Ishikawa (cell line): Measurements from ENCODE around the gene LRBA.

Experiments used
- CEBPB ChIP-seq: IDR thresholded peaks from 2 replicates; pipeline ENCODE4 v1.6.1; 2012
- CREB1 ChIP-seq: IDR thresholded peaks from 2 replicates; pipeline ENCODE4 v1.6.1; 2012; ENCODE audit warnings: low read depth
- EGR1 ChIP-seq: IDR thresholded peaks from 2 replicates; pipeline ENCODE4 v1.6.1; 2012
- EP300 ChIP-seq: IDR thresholded peaks from 2 replicates; pipeline ENCODE4 v1.6.1; 2012; ENCODE audit warnings: borderline replicate concordance
- FOXM1 ChIP-seq: IDR thresholded peaks from 2 replicates; pipeline ENCODE4 v1.6.1; 2012; ENCODE audit warnings: low read depth, borderline replicate concordance
- NFIC ChIP-seq: IDR thresholded peaks from 2 replicates; pipeline ENCODE4 v1.6.1; 2012
- RAD21 ChIP-seq: IDR thresholded peaks from 2 replicates; pipeline ENCODE4 v1.6.1; 2012; ENCODE audit warnings: low read depth
- TAF1 ChIP-seq: IDR thresholded peaks from 2 replicates; pipeline ENCODE4 v1.6.1; 2012; ENCODE audit warnings: low read depth, mild to moderate bottlenecking
- TCF12 ChIP-seq: IDR thresholded peaks from 2 replicates; pipeline ENCODE4 v1.6.1; 2012; ENCODE audit warnings: low read depth
- TEAD4 ChIP-seq: IDR thresholded peaks from 2 replicates; pipeline ENCODE4 v1.6.1; 2012
- YY1 ChIP-seq: IDR thresholded peaks from 2 replicates; pipeline ENCODE4 v1.6.1; 2012; ENCODE audit warnings: low read depth
- ZBTB7A ChIP-seq: IDR thresholded peaks from 2 replicates; pipeline ENCODE4 v1.6.1; 2012; ENCODE audit warnings: low read depth
- TF ChIP-seq, protein P1 (sequence below): IDR thresholded peaks from 2 replicates; pipeline ENCODE4 v1.6.1; 2012
- TF ChIP-seq, protein P2 (sequence below): IDR thresholded peaks from 2 replicates; pipeline ENCODE4 v1.6.1; 2012
- TF ChIP-seq, protein P3 (sequence below): IDR thresholded peaks from 2 replicates; pipeline ENCODE4 v1.6.1; 2012; ENCODE audit warnings: low read depth, mild to moderate bottlenecking

LRBA gene

DNA sequence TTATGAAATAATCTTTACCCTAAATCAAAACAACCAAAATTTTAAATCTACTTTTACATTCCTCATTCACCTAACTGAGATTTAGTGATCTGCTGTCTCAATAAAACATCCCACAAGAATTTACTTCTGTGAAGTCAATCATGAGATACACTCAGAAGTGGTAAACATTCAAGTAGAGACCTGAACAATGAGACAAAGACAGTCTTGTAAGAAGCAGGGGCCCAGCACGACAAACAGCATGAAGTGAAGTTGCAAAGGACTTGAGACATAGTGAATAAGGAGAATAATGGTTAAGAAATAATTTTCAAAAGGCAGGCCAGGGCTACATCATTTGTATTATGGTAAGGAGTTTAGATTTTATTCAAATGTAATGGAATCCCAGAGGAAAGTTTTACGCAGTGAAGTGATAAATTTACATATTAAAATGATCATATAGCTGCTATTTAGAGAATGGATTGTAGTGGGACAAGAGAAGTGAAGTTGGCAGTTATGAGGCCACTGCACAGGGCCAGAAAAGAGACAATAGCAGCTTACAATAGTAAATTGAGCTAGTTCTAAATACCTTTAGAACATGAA, 331.2 kb downstream of the LRBA start:
- TF ChIP-seq TEAD4 (no peak), TCF12 (no peak), NFIC (no peak), YY1 (no peak), EGR1 (no peak), EP300 (no peak), ZBTB7A (no peak), FOXM1 (no peak)
- TF ChIP-seq, protein P1, sequence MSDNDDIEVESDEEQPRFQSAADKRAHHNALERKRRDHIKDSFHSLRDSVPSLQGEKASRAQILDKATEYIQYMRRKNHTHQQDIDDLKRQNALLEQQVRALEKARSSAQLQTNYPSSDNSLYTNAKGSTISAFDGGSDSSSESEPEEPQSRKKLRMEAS = no peak
- TF ChIP-seq, protein P2, sequence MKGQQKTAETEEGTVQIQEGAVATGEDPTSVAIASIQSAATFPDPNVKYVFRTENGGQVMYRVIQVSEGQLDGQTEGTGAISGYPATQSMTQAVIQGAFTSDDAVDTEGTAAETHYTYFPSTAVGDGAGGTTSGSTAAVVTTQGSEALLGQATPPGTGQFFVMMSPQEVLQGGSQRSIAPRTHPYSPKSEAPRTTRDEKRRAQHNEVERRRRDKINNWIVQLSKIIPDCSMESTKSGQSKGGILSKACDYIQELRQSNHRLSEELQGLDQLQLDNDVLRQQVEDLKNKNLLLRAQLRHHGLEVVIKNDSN = no peak
- TF ChIP-seq, protein P3, sequence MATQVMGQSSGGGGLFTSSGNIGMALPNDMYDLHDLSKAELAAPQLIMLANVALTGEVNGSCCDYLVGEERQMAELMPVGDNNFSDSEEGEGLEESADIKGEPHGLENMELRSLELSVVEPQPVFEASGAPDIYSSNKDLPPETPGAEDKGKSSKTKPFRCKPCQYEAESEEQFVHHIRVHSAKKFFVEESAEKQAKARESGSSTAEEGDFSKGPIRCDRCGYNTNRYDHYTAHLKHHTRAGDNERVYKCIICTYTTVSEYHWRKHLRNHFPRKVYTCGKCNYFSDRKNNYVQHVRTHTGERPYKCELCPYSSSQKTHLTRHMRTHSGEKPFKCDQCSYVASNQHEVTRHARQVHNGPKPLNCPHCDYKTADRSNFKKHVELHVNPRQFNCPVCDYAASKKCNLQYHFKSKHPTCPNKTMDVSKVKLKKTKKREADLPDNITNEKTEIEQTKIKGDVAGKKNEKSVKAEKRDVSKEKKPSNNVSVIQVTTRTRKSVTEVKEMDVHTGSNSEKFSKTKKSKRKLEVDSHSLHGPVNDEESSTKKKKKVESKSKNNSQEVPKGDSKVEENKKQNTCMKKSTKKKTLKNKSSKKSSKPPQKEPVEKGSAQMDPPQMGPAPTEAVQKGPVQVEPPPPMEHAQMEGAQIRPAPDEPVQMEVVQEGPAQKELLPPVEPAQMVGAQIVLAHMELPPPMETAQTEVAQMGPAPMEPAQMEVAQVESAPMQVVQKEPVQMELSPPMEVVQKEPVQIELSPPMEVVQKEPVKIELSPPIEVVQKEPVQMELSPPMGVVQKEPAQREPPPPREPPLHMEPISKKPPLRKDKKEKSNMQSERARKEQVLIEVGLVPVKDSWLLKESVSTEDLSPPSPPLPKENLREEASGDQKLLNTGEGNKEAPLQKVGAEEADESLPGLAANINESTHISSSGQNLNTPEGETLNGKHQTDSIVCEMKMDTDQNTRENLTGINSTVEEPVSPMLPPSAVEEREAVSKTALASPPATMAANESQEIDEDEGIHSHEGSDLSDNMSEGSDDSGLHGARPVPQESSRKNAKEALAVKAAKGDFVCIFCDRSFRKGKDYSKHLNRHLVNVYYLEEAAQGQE = no peak

DNA sequence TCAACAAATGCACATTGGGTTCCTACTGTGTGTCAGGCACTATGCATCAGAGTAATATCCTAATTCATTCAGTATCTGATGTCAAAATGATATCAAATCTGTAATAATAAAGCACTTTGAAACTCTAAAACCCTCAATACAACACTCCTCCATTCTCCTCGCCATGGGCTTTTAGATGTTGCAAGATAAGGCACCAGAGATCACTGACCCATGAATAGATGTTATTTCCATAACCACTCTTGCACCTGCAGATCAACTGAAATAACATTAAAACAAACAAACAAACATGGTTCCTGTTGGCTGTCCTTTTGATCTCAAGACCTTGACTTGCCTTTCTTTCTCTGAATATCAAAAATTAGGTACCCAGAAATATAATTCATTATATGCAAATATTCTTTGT, 333.0 kb downstream of the LRBA start:
- TF ChIP-seq CEBPB = no peak
- TF ChIP-seq CREB1 = no peak
- TF ChIP-seq, protein P1 = no peak
- no peak for TF ChIP-seq RAD21
- TF ChIP-seq TEAD4 = no peak
- TF ChIP-seq, protein P3 = no peak
- no peak for TF ChIP-seq FOXM1
- TF ChIP-seq TAF1 = no peak
- TF ChIP-seq TCF12 = no peak
- no peak for TF ChIP-seq EGR1
- no peak for TF ChIP-seq YY1
- TF ChIP-seq, protein P2 = no peak
- TF ChIP-seq EP300 = no peak
- no peak for TF ChIP-seq ZBTB7A
- TF ChIP-seq NFIC = no peak

DNA sequence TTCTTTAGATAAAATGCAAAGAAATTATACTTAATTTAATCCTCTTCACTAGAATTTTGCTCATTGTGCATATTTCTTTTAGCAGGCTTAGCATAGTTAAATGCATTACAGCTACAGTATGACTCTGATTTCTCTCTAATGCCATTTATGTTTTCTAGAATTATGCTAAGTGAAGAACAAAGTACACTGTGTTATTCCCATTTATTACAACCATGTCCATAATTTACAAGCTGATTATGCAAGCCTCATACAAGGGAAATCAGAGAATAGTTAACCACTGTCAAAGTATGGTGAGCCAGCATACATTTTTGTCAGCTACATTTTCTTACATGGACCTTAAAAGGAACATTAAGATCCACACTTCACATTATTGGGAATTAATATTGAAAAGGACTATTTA, 334.0 kb downstream of the LRBA start:
- TF ChIP-seq, protein P2 = no peak
- TF ChIP-seq CEBPB (no peak), FOXM1 (no peak), CREB1 (no peak), TEAD4 (no peak), EGR1 (no peak), YY1 (no peak), EP300 (no peak), NFIC (no peak), ZBTB7A (no peak), TAF1 (no peak), RAD21 (no peak), TCF12 (no peak)
- TF ChIP-seq, protein P3 = no peak
- TF ChIP-seq, protein P1 = no peak

DNA sequence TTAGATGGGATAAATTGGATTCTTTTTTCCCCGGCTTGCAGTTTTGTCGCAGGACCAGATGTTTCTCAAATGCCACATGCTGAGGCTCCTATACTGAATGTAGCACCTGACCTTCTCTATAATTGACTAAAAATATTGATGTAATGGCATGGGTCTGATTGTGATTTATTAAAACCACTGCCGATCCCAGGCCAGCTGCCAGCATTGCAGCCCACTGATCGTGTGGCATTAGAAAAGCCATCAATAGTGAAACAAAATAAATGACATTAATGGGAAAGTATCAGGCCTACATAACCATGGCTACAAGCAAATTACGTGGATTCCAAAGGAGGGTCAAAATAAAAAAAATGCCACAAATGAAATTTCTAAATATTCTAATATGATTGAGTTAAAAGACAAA, 334.4 kb downstream of the LRBA start:
- TF ChIP-seq FOXM1 (no peak), NFIC (no peak), YY1 (no peak), EP300 (no peak)
- TF ChIP-seq, protein P1 = no peak
